ENCODE results near the gene PTK7.

The PTK7 gene

GRCh38 chr6:43181621-43181941 lies 105.5 kb downstream of the PTK7 start:
- DNase-seq: no peak

- peak; percentile 23 for DNase-seq
Observed at GRCh38 chr6:43181942-43182860, 106.1 kb downstream of the PTK7 start, which contains the start of gene CUL9. CUL9 (plus strand) TSS chr6:43182196; CDS start chr6:43184311, 2,115 bp downstream.

GRCh38 chr6:43183441-43183840 lies 107.3 kb downstream of the PTK7 start:
- DNase-seq: no peak

- no peak for DNase-seq
Observed at GRCh38 chr6:43184268-43184985, 108.3 kb downstream of the PTK7 start.

GRCh38 chr6:43185391-43185985 lies 109.4 kb downstream of the PTK7 start:
- no peak for DNase-seq

- no peak for DNase-seq
Observed at GRCh38 chr6:43186019-43186418, 109.9 kb downstream of the PTK7 start.

- DNase-seq: no peak
Observed at GRCh38 chr6:43186706-43187105, 110.6 kb downstream of the PTK7 start.

GRCh38 chr6:43187821-43188220 lies 111.7 kb downstream of the PTK7 start:
- DNase-seq: no peak

- no peak for DNase-seq
Observed at GRCh38 chr6:43188426-43188825, 112.3 kb downstream of the PTK7 start.

GRCh38 chr6:43189776-43190304 lies 113.7 kb downstream of the PTK7 start:
- DNase-seq: no peak

GRCh38 chr6:43192911-43193310 lies 116.8 kb downstream of the PTK7 start:
- no peak for DNase-seq

GRCh38 chr6:43193929-43194328 lies 117.8 kb downstream of the PTK7 start:
- no peak for DNase-seq

GRCh38 chr6:43196337-43196736 lies 120.2 kb downstream of the PTK7 start:
- DNase-seq: no peak

GRCh38 chr6:43199912-43200311 lies 123.8 kb downstream of the PTK7 start:
- DNase-seq: no peak

GRCh38 chr6:43200541-43200940 lies 124.4 kb downstream of the PTK7 start:
- DNase-seq: no peak

GRCh38 chr6:43202451-43202850 lies 126.3 kb downstream of the PTK7 start:
- no peak for DNase-seq

GRCh38 chr6:43203029-43203717 lies 127.1 kb downstream of the PTK7 start:
- no peak for DNase-seq

GRCh38 chr6:43203718-43204095 lies 127.6 kb downstream of the PTK7 start:
- DNase-seq: no peak

GRCh38 chr6:43204271-43205105 lies 128.4 kb downstream of the PTK7 start:
- DNase-seq: no peak

GRCh38 chr6:43205849-43206248 lies 129.7 kb downstream of the PTK7 start:
- no peak for DNase-seq

GRCh38 chr6:43207286-43207685 lies 131.2 kb downstream of the PTK7 start:
- DNase-seq: no peak
